RWPE1 (cell line): ENCODE measurements around the gene ZBTB4.

Source experiments
- CTCF ChIA-PET: fragments of 350-600 bp; sonication (Branson Sonifier 250); formaldehyde crosslinking; extraction: SDS; loops from one replicate; lab custom pipeline; 2021; lab: Yijun Ruan, JAX
- POLR2A ChIA-PET: fragments of 400-600 bp; formaldehyde crosslinking; extraction: SDS; loops from one replicate; lab custom pipeline; 2020; ENCODE audit warnings: antibody characterized with exemption; ENCODE audit not compliant: low non-redundant PET; lab: Yijun Ruan, JAX
- DNase-seq: peaks from one replicate; pipeline ENCODE4 v3.0.0; 2012; ENCODE audit warnings: low spot score
- H3K27ac ChIP-seq: fragments of 450-650 bp; 2 replicates; pipeline ENCODE4 v1.5.1; 2017
- TF ChIP-seq, protein P1 (sequence below): fragments of 450-650 bp; conservative IDR thresholded peaks from 2 replicates; pipeline ENCODE4 v1.5.1; 2017; ENCODE audit warnings: low read depth, mild to moderate bottlenecking

Gene ZBTB4

DNA sequence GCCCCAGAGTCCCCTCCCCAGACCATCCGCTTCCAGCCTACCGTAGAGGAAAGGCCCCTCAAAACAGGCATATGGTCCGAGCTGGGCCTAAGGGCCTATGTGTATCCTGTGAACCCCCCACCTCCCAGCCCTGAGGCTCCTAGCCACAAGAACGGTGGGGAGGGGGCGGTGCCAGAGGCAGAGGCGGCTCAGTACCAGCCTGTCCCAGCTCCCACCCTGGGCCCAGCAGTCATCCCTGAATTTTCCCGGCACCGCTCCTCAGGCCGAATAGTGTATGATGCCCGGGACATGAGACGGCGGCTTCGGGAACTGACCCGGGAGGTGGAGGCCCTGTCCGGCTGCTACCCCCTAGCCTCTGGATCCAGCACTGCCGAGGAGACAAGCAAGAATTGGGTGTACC is 58.2 kb downstream of the ZBTB4 start:
- POLR2A ChIA-PET = no interaction called here
- CTCF ChIA-PET = no interaction called here
- H3K27ac ChIP-seq = no peak overlapping the region
- TF ChIP-seq, protein P1, sequence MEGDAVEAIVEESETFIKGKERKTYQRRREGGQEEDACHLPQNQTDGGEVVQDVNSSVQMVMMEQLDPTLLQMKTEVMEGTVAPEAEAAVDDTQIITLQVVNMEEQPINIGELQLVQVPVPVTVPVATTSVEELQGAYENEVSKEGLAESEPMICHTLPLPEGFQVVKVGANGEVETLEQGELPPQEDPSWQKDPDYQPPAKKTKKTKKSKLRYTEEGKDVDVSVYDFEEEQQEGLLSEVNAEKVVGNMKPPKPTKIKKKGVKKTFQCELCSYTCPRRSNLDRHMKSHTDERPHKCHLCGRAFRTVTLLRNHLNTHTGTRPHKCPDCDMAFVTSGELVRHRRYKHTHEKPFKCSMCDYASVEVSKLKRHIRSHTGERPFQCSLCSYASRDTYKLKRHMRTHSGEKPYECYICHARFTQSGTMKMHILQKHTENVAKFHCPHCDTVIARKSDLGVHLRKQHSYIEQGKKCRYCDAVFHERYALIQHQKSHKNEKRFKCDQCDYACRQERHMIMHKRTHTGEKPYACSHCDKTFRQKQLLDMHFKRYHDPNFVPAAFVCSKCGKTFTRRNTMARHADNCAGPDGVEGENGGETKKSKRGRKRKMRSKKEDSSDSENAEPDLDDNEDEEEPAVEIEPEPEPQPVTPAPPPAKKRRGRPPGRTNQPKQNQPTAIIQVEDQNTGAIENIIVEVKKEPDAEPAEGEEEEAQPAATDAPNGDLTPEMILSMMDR = no peak
- no peak for DNase-seq

DNA sequence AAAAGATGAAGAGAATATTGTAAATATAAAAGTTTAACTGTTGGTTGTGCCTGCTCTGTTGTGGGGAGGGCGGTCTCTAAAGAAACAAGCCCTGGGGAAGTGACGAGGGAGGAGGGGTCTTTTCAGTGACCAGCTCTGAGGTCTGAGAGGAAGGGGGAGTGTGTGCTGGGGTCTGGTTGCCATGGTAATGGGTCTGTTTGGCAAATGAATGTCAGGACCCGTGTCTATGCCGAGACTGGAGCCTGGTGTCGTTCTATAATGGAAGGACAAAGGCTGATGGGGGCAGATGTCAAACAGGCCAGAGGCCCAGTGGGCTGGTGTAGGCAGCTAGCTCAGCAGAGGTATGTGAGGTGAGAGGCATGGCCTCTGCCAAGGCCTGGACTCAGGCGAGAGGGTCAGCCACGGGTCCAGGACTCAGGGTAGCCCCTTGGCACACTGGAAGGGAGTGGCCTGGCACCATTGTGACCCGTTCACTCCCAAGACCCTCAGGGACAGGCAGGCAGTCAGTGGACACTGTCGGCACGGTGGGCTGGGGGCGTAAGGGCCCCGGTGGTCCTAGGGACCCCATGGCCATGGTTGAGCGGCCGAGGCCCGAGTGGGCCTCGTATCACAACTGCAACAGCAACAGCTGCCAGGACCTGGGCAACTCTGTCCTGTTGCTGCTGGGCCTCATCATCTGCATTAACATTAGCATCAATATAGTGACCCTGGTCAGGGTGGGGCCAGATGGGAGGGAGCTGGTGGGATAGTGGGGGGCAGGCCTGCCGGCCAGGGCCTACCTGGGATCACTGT is 59.4 kb downstream of the ZBTB4 start, which contains the start of gene SPEM1:
SPEM1 (plus strand) TSS at position 506 of the 792 bp plus-strand sequence; CDS start at position 567, 61 bp downstream.
- no peak for DNase-seq
- TF ChIP-seq, protein P1 = no peak
- ChIA-PET CTCF (interaction anchor here (0.6 kb wide), 1 partner anchor 65 kb away, joined by 4 read pairs; no protein-coding TSS in a partner anchor), POLR2A (no interaction called here)
- H3K27ac ChIP-seq = no peak within 1 kb of the TSS

DNA sequence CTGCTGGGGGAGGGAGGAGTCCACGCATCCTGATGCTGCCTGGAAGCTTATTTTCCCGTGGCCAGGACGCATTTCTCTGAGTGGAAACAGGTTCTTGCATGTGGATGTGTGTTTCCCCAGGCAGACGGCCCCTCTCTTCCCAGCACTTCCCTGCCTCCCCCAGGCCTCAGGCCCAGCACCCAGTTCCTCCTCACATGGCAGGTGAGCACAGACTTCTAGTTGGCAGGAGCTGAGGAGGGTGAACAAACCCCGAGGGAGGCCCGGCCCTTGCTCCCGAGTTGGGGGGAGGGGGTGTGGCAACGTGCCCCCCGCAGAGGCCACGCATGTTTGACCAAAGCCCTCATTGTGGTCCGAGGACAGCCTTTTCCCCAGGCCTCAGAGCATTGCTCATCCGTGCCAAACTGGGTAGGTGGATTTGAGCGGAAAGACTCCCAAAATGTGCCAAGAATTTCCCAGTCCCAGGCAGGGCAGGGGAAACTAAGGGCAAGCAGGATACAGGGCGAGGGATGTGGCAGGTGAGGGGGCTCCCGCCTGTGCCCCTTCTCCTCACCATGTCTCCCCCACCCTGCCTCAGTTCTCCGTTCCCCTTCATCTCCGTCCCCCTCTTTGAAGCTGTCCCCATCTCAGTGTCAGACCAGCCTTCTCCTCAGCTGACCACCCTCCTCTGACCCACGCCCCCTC is 60.8 kb downstream of the ZBTB4 start:
- ChIA-PET CTCF (no interaction called here), POLR2A (no interaction called here)
- TF ChIP-seq, protein P1 = no peak

DNA sequence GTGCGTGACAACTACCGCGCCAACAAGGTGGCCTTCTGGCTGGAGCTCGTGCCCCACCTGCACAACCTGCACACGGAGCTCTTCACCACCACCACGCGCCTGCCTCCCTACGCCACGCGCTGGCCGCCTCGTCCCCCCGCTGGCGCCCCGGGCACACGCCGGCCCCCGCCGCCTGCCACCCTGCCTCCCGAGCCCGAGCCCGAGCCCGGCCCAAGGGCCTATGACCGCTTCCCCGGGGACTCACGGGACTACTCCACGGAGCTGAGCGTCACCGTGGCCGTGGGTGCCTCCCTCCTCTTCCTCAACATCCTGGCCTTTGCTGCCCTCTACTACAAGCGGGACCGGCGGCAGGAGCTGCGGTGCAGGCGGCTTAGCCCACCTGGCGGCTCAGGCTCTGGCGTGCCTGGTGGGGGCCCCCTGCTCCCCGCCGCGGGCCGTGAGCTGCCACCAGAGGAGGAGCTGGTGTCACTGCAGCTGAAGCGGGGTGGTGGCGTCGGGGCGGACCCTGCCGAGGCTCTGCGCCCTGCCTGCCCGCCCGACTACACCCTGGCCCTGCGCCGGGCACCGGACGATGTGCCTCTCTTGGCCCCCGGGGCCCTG is 62.3 kb downstream of the ZBTB4 start:
- peak overlapping the region; percentile 34; the same call in 1 of the 2 replicates for H3K27ac ChIP-seq
- ChIA-PET POLR2A (no interaction called here), CTCF (no interaction called here)
- TF ChIP-seq, protein P1 = no peak
- DNase-seq = no peak

More for the DNA sequence above, 60.8 kb downstream of the ZBTB4 start:
- H3K27ac ChIP-seq = no peak overlapping the region
- no peak for DNase-seq

DNA sequence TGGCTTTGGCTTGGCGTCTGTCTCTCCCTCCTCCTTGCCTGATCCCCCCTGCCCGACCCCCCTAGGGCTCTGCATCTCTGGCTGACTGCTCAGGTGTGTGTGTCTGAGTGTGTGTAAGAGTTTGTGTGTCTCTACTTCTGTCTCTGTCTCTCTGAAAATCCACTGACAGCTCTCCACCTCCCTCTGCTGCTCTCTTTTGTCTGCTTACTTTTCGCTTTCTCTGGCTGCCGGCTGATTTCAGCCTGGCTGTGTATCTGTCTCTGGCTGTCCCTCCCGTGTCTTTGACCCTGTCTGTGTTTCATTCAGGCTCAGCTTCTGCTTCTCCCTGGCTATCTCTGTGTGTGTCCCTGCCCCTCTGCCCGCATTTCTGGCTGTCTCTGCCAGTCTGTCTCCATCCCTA is 63.1 kb downstream of the ZBTB4 start:
- H3K27ac ChIP-seq = peak overlapping the region; percentile 34
- DNase-seq = no peak
- TF ChIP-seq, protein P1 = no peak
- CTCF ChIA-PET = interaction anchor here (0.7 kb wide), 1 partner anchor 93 kb away, joined by 3 read pairs; no protein-coding TSS in a partner anchor
- POLR2A ChIA-PET = no interaction called here

DNA sequence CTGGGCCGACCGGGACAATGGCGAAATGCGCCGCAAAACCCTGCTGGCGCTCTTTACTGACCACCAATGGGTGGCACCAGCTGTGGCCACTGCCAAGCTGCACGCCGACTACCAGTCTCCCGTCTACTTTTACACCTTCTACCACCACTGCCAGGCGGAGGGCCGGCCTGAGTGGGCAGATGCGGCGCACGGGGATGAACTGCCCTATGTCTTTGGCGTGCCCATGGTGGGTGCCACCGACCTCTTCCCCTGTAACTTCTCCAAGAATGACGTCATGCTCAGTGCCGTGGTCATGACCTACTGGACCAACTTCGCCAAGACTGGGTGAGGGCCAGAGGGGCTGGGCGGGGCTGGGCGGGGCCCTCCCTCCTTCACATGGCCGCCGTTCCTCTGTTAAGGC is 63.6 kb downstream of the ZBTB4 start:
- DNase-seq = no peak
- POLR2A ChIA-PET = no interaction called here
- CTCF ChIA-PET = no interaction called here
- peak overlapping the region; percentile 34 for H3K27ac ChIP-seq
- TF ChIP-seq, protein P1 = no peak
